Measurements from ENCODE around the gene C11orf24. TPM values are rescaled to one million over a fixed set of nuclear protein-coding genes. Genes with fewer than 3 reads are reported as not detected.
A peak's percentile ranks its signal among the peaks of the same experiment; 100 is the strongest.

The C11orf24 gene
- 10 to 100 TPM; 15.1 to 48.7 (median 26.0) TPM for total RNA-seq

DNA sequence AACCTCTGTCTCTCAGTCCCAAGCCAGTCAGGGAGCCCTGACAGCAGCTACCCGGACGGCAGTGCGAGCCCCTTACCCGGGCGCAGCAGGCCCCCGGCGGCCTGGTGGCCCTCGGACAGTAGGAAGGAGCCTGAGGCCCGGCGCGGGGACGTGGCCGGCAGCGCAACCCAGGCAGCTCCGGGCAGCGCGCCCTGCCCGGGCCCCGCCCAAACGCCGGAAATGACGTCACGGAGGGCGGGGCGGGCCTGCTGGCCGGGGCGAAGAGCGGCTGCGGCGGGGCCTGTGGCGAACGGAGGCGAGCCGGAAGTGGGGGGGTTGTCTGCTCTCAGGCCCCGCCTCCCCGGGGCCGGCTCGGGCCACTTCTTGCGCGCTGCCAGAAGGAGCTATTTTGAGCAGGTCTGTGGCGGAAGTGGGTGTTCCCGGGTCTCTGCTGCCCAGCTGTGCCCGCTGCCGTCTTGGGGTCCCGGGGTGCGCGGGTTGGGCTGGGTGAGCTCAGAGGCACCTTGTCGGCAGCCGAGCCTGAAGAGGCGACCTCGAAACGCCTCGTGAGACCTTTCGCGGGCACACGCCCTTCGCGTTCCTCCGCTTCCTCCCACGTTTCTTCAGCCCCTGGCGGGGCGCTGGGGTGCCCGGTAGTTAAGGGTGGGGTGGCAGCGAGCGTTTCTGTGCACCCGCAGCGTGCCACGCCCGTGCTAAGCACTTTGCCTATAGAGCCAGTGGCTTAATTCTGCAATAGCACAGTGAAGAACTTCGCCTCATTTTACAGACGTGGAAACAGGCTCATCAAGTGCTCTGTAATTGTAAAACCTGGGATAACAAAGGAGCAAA, at the start of gene C11orf24:
TSS of gene C11orf24 (minus strand) at position 193 of the 828 bp plus-strand sequence. CDS start 8,206 bp downstream, outside the sequence.
- Histone ChIP-seq H3K4me3 (peak within 1 kb of the TSS; percentile 65 to 86), H3K4me1 (peaks cover 0 to 52% (median 21%) of the 10 kb centered on the region in 3 donors), H3K27me3 (no peaks in the 10 kb centered on the region), H3K36me3 (peaks cover 0 to 11% of the 10 kb centered on the region in 2 donors), H3K27ac (peak within 1 kb of the TSS; percentile 92 to 96 (median 95)), H3K9me3 (no peaks in the 10 kb centered on the region)
- WGBS, 2 donors (ENCODE audit: low coverage in 1 of 2): 0% methylated on average over 9 of the region's 71 CpGs; no CpG with 5 or more reads in 1 of the 2 donors
- ATAC-seq: peak; percentile 95
- TF ChIP-seq POLR2AphosphoS5 (IDR thresholded peaks at IDR 0.05): peak; percentile 76
- TF ChIP-seq EP300 (IDR thresholded peaks at IDR 0.05): no peak
- TF ChIP-seq POLR2A (IDR thresholded peaks at IDR 0.05): peak; percentile 85 to 87
- TF ChIP-seq, protein P1, sequence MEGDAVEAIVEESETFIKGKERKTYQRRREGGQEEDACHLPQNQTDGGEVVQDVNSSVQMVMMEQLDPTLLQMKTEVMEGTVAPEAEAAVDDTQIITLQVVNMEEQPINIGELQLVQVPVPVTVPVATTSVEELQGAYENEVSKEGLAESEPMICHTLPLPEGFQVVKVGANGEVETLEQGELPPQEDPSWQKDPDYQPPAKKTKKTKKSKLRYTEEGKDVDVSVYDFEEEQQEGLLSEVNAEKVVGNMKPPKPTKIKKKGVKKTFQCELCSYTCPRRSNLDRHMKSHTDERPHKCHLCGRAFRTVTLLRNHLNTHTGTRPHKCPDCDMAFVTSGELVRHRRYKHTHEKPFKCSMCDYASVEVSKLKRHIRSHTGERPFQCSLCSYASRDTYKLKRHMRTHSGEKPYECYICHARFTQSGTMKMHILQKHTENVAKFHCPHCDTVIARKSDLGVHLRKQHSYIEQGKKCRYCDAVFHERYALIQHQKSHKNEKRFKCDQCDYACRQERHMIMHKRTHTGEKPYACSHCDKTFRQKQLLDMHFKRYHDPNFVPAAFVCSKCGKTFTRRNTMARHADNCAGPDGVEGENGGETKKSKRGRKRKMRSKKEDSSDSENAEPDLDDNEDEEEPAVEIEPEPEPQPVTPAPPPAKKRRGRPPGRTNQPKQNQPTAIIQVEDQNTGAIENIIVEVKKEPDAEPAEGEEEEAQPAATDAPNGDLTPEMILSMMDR (IDR thresholded peaks at IDR 0.05): peak in 1 of 4 experiments; percentile 11

DNA sequence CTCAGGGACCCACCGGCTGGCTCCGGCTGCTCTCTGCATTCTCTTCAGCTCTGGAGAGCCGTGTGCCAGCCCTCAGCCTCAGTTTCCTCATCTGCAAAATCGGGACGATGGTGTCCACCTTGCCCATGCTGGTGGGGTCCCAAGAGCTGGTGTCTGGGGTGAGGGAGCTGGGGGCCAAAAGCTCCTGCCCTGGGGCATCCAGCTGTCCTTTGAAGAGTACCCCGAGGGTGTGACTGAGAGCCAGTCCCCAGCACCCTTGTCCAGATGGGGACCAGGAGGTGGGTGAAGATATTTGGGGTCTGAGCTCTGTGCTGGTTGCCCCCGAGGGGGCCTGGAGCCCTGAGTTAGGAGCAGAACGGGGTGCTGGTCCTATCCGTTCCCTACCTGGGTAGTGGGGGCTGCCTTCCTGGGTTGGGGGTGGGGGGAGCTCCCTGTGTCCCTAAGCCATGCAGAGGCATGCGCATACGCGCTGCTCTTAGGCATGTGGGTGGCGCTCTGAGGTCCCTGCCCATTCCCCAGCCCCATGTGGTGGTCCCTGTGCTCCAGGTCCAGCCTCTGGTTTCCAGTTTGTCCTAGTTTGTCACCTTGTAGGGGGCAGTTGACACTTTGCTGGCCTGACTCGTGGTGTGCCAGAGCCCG, 45.5 kb upstream of the C11orf24 start:
- Histone ChIP-seq H3K27me3 (no peaks in the 10 kb centered on the region), H3K27ac (peak overlapping the region; percentile 30 to 91 (median 90)), H3K36me3 (no peaks in the 10 kb centered on the region), H3K4me3 (no peak overlapping the region), H3K4me1 (peaks cover 0 to 83% (median 25%) of the 10 kb centered on the region in 3 donors), H3K9me3 (no peaks in the 10 kb centered on the region)
- TF ChIP-seq EP300 (IDR thresholded peaks at IDR 0.05) (no peak), POLR2AphosphoS5 (IDR thresholded peaks at IDR 0.05) (no peak), POLR2A (IDR thresholded peaks at IDR 0.05) (no peak)
- TF ChIP-seq, protein P1 (IDR thresholded peaks at IDR 0.05): no peak
- WGBS, 2 donors (ENCODE audit: low coverage in 1 of 2): no CpG with 5 or more reads among the region's 15 CpGs
- ATAC-seq: no peak

DNA sequence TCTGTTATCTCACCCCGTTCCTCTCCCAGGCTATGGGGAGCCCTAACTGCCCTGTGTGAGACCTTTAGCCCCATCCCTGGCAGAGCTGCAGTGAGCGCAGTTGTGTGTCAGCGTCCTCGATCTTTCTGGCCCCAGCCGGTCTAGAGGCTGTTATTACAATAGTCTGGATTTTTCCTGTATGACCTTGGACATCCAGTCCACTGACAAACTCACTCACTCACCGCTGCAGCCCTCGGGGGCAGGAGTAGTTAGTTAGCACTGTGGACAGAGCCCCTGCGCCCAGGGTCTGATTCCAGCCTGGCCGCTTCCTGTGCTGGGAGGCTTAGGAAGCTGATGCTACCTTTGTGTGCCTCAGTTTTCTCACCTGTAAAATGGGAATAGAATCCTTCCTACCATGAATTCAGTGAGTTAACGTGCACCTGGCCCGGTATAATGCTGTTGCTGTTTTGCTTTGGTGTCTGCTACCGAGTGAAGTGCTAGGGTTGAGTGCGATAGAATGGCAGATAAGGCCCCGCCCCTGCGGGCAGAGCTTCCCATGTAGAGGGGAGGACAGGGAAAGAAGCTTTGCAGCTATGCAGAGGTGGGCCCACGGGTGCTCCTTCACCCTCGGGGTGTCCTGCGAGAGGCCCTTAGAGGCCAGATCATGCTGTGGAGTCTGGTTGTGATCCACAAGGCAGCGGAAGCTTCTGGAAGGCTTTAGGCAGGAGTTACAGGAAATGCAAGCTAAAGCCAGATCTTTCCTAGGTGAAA, 43.6 kb upstream of the C11orf24 start:
- H3K27ac ChIP-seq: peak overlapping the region; percentile 89 to 92 (median 90)
- no peaks in the 10 kb centered on the region for H3K36me3 ChIP-seq
- ATAC-seq: peak; percentile 37
- H3K4me1 ChIP-seq: peaks cover 0 to 71% (median 25%) of the 10 kb centered on the region in 3 donors
- H3K9me3 ChIP-seq: no peaks in the 10 kb centered on the region
- TF ChIP-seq POLR2AphosphoS5 (IDR thresholded peaks at IDR 0.05): peak; percentile 6
- TF ChIP-seq, protein P1 (IDR thresholded peaks at IDR 0.05): no peak
- TF ChIP-seq EP300 (IDR thresholded peaks at IDR 0.05): no peak
- no peak for TF ChIP-seq POLR2A (IDR thresholded peaks at IDR 0.05)
- peak overlapping the region in 1 of 2 donors; percentile 87 for H3K4me3 ChIP-seq
- 66 to 78% methylated on average over 3 to 7 of the region's 19 CpGs for WGBS, 2 donors (ENCODE audit: low coverage in 1 of 2)
- H3K27me3 ChIP-seq: no peaks in the 10 kb centered on the region

DNA sequence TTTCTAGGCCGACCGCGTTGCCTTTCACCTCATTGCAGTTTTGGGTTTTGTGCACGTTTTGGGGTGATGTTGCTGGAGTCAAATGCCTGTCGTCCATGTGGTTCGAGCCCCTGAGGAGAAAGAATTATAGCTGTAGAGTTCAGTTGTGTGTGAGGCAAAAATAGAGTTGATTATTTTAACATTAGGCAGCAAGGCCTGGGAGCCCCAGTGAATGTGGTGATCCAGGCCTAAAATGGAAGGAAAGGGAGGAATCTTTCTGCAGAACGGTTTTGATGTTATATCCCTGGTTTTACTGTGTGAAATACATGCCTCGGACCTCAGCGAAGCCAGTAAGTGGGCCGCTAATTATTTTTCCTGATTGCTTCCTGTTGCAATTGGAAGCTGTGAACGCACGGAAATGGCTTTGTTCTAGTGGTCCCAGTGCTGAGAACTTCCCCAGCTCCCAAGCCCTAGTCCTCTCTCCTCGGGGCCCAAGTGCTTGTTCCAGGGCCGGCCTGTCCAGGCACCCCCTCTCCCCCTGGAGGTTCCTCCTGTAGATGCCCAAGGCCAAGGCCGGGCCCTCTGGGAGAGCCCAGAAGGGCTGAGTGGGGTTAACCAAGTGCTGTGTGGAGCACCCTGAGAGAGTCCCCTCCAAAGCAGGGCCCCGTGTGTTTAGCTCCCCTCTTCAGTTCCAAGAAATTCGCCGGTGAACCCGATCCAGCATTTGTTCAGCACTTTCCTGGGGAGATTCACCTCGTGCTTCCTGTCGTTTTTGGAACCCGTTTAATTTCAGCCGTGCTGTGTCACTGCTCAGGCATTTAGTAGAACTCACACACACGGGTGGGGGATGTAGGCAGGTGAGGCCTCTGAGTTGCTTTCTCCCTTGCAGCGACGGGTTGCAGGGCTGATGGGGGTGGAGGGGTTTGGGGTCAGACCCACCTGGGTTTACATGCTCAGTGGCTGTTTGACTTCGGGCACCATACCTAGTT, 42.7 kb upstream of the C11orf24 start:
- ATAC-seq: peak; percentile 42
- no peaks in the 10 kb centered on the region for H3K9me3 ChIP-seq
- H3K27ac ChIP-seq: peak overlapping the region; percentile 89 to 92 (median 90)
- H3K27me3 ChIP-seq: no peaks in the 10 kb centered on the region
- no peaks in the 10 kb centered on the region for H3K36me3 ChIP-seq
- peak overlapping the region; percentile 67 to 87 for H3K4me3 ChIP-seq
- H3K4me1 ChIP-seq: peaks cover 0 to 64% (median 25%) of the 10 kb centered on the region in 3 donors
- TF ChIP-seq EP300 (IDR thresholded peaks at IDR 0.05): no peak
- TF ChIP-seq POLR2A (IDR thresholded peaks at IDR 0.05): no peak
- TF ChIP-seq, protein P1 (IDR thresholded peaks at IDR 0.05): peak in 2 of 4 experiments; percentile 2 to 11
- TF ChIP-seq POLR2AphosphoS5 (IDR thresholded peaks at IDR 0.05): peak; percentile 22
- WGBS, 2 donors (ENCODE audit: low coverage in 1 of 2): 19 to 20% methylated on average over 8 to 13 of the region's 27 CpGs
